HG02973 (cell line): ENCODE measurements around the gene CD151.
A peak's percentile ranks its signal among the peaks of the same experiment; 100 is the strongest.

ENCODE experiments used
- ATAC-seq: cut with Tn5 transposase; IDR thresholded peaks from one replicate; pipeline ENCODE4 v1.9.1; 2021; ENCODE audit warnings: moderate library complexity; ENCODE audit not compliant: unreplicated experiment

The CD151 gene

DNA sequence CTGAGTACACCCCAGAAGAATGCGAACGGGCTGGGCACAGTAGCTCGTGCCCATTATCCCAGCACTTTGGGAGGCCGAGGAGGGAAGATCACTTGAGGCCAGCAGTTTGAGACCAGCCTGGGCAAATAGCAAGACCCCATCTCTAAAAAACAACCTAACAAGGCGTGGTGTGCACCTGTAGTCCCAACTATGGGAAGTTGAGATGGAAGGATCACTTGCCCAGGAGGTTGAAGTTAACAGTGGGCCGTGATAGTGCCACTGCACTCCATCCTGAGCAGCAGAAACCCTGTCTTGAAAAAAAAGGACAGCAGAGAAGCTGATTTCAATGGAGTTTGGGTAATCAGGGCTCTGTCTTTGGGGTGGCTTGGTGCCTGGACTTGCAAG is 19.7 kb upstream of the CD151 start:
- ATAC-seq = no peak

DNA sequence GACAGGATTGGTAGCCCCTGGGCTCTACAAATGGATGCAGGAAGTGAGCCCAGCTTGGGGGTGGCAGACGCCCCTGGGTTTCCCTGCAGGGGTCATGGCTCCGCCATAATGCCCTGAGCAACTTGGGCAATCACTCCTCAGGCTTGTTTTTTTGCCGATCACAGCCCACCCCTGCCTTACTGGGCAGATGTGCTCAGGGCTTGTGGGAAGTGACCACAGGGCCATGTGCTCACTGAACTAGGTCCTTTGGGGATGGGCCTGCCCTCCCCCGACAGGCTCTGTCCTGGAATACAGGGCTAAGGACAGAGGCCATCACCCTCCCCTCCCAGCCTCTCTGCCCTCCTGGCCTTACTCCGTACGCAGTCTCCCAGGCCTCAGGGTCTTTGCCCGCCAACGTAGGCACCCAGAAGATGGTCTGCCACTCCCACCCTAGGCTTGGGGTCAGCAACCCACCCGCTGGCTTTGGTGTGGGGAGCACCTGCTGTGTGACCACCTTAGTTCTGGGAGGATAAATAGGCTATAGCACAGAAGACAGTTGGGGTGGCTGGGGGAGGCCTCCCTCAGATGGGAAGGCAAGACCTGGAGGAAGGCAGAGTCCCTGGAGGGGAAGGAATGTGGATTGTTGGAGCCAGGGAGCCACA is 19.2 kb upstream of the CD151 start:
- ATAC-seq = no peak

DNA sequence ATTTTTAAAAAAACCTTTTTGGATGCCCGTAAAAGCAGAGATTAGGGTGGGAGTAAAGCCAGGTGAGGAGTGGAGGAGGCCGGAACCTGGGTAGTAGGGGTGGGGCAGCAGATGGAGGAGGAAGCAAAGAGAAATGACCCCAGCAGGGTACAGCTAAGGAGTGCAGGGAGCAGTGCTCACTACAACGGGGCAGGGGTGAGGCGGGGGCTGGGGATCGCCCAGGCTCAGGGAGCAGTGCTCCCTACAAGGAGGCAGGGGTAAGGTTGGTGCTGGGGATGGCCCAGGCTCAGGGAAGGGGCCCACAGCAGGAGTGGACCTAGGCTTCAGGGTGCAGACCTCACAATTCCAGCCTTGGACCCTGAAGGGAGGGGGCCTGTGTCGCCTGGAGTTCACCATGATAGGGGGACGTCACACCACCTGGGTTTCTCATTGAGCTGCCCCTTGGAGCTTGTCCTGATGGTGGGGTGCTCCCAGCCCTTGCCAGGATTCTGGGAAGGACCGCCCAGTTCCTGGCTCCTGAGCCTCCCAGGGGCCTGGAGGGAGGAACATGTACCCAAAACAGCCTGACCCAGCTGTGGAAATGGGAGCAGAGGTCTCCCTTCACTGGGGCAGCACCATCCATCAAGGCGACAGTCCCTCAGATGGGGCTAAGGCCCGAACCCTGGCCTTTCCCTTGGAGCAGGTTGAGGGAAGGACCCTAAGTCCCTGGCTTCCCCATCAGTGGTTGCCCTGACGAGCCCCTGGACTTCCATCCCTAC is 16.9 kb upstream of the CD151 start:
- ATAC-seq = no peak

DNA sequence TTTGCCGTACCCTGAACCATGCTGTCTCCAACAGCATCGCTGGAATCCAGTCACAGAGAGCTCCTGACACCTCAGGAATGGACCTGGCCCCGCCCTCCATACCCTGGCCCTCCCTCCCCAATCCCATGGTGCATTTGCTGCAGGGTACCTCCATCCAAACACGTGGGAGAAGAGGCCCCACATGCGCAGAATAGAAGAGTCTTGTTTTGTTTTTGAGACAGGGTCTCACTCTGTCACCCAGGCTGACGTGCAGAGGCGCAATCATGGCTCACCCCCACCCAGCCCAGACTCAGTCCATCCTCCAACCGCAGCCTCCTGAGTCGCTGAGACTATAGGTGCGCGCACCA is 16.3 kb upstream of the CD151 start:
- no peak for ATAC-seq

DNA sequence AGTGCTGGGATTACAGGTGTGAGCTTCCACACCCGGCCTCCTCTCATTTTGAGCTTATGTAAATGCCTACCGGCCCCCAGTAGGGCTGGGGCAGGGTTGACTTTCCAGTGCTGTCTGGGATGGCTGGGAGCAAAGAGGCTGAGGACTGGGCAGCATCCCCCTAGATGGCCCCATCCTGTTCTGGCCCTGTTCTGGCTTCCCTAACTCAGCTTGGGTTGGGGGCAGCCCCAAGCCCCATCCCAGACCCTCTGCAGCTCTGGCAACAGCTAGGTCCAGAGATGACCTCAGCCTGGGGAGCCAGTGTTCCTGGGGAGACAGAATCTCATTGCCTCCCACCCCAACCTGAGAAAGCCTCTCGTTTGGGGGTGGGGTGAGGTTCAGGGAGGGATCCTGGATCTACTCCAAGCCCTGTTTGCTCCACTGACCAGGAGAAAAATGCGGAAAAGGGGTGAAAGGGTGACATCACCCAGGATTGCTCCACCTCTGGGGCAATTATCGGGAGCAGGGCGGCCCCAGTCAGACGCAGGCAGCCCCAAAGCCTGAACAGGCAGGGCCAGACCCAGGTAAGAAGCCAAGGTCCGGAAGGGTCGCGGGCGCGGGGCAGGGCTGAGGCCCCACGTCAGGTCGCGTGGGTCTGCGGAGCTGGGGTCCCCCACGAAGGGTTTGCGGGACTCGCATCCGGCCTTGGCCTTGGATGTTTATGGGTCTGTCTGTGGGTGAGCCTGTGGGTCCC is 14.2 kb upstream of the CD151 start, which contains the start of gene PNPLA2:
Gene PNPLA2 (plus strand): TSS at position 519 of the 733 bp plus-strand sequence. CDS start 805 bp downstream, outside the sequence.
- no peak for ATAC-seq

DNA sequence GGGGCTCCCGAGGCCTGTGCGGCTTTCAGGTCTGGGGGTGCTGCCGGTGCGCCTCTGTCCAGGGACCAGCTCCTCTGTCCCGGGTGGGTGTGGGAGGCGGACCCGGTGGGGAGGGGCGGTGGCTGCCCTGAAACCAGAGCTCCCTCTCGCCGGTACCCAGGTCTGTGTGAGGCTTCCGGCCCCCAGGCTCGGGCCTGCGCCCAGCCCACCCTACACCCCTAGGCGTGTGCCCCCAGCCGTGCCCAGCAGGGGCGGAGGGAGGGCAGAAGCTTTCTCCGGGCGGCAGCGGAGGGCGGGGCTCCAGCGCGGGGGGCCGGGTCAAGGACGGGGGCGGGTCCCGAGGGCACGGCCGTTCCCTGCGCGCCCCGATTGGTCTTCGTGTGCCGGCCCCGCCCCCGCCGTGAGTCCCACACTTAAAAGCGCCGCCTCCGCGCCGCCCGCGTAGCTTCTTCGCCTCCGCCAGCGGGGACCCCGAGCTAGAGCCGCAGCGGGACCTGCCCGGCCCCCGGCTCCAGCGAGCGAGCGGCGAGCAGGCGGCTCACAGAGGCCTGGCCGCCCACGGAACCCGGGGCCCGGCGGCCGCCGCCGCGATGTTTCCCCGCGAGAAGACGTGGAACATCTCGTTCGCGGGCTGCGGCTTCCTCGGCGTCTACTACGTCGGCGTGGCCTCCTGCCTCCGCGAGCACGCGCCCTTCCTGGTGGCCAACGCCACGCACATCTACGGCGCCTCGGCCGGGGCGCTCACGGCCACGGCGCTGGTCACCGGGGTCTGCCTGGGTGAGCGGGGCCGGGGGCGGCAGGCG is 13.4 kb upstream of the CD151 start:
- ATAC-seq = peak; percentile 53

DNA sequence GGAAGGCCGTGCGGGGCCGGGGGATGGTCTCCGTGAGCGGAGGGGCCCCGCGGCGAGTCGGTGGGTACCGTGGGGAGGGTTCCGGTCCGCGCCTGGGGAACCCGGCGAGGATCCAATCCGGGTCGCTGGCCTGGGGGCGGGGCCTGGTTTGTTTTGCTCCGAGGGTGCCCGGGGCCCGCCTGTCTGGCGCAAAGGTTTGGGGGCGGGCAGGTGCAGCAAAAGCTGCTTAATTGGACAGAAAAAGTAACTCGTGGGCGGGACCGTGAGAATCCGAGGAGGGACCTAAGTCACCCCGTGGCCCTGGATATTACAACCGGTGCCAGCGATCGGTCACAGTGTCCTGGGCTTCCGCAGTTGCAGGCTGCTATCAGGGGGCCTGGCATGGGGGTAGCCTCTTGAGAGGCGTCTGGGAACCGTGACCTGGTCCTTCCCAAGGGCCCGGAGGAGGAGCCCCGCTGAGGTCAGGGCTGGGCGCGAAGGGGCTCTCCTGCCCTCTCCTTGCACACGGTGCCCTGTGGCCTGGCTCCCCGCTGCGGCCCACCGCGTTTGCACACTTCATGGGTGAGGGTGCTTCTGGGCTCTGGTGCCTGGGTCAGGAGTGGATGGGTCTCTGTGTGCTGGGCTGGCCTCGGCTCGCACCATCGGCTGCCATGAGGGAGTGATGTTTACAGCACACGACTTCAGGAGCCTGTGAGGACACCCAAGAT is 12.7 kb upstream of the CD151 start:
- peak; percentile 47 for ATAC-seq

DNA sequence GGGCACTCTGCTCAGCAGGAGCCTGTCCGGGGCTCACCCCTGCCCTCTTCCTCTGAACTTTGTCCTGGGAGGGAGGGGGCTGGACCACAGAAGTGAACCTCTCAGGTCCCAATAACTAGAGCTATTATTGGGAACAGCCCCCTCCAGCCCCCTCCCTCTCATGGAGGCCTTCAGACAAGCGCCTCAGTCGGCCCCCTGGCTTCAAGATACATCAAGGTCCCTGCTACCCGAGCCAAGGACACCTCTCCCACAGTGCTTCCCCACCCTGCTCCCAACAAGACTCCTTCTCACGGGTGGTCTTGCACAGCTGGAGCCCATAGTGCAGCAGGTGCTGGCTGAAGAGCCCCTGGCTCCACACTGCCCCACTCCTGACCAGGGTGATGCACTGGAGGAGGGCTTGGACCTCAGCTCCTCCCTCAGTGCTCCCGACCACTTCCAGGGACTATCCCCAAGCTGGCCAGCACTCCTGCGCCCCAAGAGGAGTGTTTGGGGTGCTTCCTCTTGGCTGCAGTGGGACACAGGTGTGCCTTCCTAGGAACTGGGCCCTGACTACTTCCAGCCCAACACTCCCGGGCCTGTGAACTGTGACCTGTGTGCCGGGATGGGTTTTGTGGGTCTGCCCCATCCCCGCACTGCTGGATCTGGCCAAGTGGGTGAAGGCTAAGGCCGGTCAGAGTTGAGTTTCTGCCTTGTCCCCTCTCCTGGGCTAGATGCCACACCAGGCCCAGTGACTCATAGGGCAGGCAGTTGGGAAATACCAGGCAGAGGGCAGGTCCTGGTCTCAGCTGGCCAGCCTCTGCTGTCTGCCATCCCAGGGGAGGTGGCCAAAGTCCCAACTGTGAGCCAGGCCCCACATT is 11.9 kb upstream of the CD151 start:
- ATAC-seq = no peak

DNA sequence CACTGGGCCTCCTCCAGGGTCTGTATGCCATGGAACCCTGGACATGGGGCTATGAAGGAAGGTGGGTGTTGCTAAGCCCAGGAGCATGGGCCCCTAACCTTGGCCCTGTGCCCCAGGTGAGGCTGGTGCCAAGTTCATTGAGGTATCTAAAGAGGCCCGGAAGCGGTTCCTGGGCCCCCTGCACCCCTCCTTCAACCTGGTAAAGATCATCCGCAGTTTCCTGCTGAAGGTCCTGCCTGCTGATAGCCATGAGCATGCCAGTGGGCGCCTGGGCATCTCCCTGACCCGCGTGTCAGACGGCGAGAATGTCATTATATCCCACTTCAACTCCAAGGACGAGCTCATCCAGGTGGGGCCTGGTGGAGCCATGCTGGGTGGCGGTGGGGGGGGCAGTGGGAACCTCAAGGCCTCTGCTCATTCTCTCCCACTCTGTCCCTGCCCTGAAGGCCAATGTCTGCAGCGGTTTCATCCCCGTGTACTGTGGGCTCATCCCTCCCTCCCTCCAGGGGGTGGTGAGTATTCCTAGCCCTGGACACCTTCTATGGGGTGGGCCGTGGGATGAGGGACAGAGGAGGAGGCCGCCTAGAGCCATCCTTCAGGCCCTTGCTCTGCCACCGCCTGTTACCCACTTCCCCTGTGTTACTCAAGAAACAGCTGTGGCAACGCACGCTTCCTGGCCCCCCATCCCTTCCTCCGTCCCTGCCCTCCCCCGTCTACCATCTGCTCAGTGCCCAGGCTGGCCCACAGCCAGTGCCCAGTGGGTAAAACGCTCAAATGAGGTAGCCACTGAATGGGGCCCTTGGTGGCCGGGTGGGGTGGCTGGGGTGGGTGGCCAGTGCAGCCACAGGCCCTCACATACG is 11.0 kb upstream of the CD151 start:
- ATAC-seq = no peak

DNA sequence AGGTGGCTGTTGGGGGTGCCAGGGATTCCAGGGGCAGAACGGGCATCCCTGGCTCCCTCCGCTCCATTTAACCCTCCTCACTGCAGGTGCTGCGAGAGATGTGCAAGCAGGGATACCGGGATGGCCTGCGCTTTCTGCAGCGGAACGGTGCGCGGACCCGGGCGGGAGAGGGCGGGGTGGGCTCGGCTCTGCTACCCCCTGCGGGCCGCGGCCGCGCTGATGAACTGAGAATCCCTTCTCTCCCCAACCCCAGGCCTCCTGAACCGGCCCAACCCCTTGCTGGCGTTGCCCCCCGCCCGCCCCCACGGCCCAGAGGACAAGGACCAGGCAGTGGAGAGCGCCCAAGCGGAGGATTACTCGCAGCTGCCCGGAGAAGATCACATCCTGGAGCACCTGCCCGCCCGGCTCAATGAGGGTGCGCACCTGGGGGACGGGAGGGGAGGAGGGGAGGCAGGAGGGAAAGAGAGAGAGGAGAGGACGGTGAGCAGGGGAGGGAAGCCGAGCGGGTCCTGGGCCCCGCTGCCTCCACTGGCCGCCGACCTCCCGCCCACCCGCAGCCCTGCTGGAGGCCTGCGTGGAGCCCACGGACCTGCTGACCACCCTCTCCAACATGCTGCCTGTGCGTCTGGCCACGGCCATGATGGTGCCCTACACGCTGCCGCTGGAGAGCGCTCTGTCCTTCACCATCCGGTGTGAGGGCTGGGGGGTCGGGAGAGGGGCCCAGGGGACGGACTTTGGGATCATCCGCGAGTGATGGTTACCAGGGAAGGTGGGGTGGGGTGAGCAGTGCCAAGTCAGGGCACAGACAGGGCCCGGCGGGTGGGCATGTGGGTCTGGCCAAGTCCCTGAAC is 9.1 kb upstream of the CD151 start:
- ATAC-seq = no peak

DNA sequence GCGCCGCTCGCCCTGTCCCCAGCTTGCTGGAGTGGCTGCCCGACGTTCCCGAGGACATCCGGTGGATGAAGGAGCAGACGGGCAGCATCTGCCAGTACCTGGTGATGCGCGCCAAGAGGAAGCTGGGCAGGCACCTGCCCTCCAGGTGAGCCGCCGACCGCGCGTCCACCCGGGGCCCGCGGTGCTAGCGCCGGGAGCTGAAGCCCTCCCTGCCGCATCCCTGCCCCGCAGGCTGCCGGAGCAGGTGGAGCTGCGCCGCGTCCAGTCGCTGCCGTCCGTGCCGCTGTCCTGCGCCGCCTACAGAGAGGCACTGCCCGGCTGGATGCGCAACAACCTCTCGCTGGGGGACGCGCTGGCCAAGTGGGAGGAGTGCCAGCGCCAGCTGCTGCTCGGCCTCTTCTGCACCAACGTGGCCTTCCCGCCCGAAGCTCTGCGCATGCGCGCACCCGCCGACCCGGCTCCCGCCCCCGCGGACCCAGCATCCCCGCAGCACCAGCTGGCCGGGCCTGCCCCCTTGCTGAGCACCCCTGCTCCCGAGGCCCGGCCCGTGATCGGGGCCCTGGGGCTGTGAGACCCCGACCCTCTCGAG is 8.4 kb upstream of the CD151 start:
- no peak for ATAC-seq

DNA sequence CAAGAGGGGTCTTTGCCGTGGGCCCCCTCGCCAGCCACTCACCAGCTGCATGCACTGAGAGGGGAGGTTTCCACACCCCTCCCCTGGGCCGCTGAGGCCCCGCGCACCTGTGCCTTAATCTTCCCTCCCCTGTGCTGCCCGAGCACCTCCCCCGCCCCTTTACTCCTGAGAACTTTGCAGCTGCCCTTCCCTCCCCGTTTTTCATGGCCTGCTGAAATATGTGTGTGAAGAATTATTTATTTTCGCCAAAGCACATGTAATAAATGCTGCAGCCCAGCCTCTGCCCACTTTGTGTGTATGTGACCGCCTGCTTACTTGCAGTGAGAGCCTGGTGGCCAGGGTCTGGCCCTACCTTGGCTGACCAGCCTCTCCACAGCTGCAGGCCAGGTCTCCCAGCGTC is 7.8 kb upstream of the CD151 start:
- no peak for ATAC-seq

DNA sequence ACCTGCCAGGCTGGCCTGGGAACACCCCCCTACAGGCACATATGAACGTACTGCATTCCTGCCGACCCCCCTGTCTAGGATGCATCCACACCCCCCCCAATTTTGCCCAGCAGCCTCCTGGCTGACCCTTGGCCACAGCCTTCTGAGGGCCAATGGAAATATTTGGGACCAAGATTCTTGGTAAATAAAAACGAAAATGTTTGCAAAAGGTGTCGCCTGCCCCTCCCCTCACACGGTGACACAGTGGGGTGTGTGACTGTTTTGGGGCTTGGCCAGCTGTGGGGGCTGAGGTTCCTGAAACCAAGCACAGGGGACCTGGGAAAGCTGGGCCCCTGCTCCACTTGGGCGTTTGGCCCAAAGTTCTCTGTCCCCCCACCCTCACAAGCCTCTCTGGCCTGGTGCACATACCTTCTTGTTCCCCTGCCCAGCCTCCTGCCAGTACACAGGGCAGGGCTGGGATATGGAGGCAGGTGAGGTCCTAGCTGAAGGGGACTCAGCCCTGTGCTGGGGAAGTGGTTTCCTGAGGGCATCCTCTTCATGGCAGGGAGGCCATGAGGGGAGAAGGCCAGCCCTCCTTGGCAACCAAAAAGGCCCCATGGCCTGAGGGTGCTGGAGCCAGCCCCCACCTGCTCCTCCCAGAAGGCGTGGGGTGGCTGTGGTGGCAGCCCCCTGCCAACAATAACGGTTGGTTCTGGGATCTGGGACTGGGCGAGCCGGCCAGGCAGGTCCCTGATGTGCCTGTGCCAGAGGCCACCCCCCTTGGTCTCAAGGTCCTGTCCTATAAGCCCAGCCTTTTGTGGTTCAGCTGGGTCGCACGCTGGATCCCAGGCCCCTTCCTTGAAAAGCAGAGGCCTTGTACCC is 7.2 kb upstream of the CD151 start:
- ATAC-seq = no peak

DNA sequence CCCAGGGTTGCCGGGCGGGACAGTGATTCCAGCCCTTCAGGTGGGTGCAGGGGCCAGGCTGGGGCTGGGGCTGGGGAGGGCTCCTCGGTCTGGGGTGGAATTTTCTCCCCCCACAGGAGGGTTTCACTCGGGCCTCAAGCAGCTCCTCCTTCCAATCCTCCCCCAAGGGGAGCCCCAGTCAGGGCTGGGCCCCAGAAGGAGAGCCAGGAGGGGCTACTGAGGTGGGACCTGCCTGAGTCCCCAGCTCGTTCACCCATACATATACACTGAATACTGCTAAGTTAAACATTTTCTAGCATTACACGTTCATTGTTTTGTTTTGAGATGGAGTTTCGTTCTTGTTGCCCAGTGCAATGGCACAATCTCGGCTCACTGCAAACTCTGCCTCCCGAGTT is 6.5 kb upstream of the CD151 start:
- ATAC-seq = no peak

DNA sequence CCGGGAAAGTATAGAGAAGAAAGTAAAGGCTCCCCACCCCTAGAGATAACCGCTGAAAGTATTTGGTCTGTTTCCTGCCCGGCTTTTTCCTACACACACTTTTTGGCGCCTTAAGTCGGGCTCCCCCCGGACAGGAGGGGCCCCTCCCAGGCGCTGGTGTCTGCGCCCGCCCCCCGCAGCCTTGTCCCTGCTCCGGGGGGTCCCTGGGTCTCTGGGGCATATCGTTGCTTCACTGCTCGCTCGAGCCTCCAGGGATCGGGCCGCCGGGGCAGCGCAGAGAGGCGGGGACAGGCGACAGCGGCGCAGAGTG is 6.0 kb upstream of the CD151 start:
- ATAC-seq = no peak

DNA sequence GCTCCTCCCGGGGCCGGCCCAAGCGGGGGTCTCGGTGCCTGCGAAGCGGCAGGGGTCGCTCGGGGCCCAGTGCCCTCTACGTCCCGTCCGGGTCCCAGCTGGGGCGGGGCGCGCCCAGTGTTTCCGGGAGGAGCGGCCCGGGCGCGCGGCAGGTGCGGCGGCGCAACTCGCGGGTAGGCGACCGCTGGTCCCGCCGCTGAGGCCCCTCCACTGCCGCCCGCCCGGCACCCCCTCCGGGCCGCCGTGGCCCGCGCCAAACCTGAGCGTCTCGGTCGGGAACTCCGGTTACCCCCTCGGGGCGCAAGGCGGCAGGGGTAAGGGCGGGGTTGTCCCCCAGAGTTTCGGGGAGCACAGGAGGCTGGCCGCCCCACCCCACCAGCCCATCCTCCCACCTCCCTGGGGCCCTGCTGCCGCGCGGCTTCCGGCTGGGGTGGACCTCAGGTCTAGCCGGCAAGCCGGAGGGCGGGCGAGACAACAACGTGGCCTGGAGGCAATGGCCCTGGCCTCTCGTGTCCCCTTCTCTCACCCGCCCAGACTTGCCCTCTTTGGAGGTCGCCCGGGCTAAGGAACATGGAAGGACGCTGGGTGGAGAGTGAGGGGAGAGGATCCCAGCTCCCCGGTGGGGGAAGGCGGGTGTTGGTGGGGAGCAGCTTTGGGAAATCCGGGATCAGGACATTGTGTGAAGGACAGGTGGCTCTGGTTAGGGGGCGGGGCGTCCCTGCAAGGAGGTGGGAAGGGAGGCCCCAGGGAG is 5.4 kb upstream of the CD151 start:
- no peak for ATAC-seq
